A549 (cell line): Measurements from ENCODE around the gene S100B.

ENCODE experiments used
- CTCF ChIP-seq: fragments of >200 bp; sonication (Bioruptor Twin); formaldehyde crosslinking; IDR thresholded peaks from 3 replicates; pipeline ENCODE4 v1.5.1; 2016
- EP300 ChIP-seq, 2 experiments: fragments of >200 bp; sonication (Bioruptor Twin); formaldehyde crosslinking; IDR thresholded peaks; 2 replicates in 1 of 2; 3 replicates in 1 of 2; pipeline ENCODE4 v1.6.1; 2016 to 2017
- MYC ChIP-seq: IDR thresholded peaks from 2 replicates; pipeline ENCODE4 v1.6.1; 2012; ENCODE audit warnings: mild to moderate bottlenecking, inconsistent platforms, low read length, improper control_type of control experiment, borderline replicate concordance
- POLR2A ChIP-seq: IDR thresholded peaks from 2 replicates; pipeline ENCODE4 v1.6.1; 2012; ENCODE audit warnings: mild to moderate bottlenecking, low read length
- RFX5 ChIP-seq: fragments of 450-650 bp; IDR thresholded peaks from 2 replicates; pipeline ENCODE4 v1.7.1; 2014; ENCODE audit warnings: antibody characterized with exemption, mild to moderate bottlenecking, moderate library complexity
- ZFP36 ChIP-seq: fragments of 450-650 bp; IDR thresholded peaks from 2 replicates; pipeline ENCODE4 v1.6.1; 2014; ENCODE audit warnings: borderline replicate concordance; ENCODE audit not compliant: partially characterized antibody
- TF ChIP-seq, protein P1 (sequence below): fragments of 250-450 bp; sonication (Bioruptor Pico); IDR thresholded peaks from 2 replicates; pipeline ENCODE4 v1.5.0; 2021; ENCODE audit warnings: mild to moderate bottlenecking, moderate library complexity, borderline replicate concordance
- TF ChIP-seq, protein P2 (sequence below): IDR thresholded peaks from 2 replicates; pipeline ENCODE4 v1.6.1; 2012; ENCODE audit warnings: low read depth, borderline replicate concordance

DNA sequence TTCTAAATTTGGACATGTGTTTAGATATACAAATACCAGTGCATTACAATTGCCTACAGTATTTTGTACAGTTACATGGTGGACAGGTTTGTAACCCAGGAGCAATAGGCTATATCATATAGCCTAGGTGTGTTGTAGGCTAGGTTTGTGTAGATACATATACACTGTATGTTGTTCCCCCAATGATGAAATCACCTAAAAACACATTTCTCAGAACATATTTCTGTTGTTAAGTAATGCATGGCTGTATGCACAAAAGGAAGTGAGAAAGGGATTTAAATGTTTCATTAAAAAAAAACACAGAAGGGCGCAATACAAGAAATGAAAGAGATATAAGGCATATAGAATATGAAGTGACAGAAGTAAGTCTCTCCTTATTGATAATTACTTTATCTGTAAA is 32.0 kb downstream of the S100B start:
- TF ChIP-seq POLR2A = no peak
- no peak for TF ChIP-seq MYC
- no peak for TF ChIP-seq EP300 (IDR thresholded peaks at IDR 0.05)
- TF ChIP-seq RFX5 = no peak
- TF ChIP-seq ZFP36 = no peak
- TF ChIP-seq, protein P1, sequence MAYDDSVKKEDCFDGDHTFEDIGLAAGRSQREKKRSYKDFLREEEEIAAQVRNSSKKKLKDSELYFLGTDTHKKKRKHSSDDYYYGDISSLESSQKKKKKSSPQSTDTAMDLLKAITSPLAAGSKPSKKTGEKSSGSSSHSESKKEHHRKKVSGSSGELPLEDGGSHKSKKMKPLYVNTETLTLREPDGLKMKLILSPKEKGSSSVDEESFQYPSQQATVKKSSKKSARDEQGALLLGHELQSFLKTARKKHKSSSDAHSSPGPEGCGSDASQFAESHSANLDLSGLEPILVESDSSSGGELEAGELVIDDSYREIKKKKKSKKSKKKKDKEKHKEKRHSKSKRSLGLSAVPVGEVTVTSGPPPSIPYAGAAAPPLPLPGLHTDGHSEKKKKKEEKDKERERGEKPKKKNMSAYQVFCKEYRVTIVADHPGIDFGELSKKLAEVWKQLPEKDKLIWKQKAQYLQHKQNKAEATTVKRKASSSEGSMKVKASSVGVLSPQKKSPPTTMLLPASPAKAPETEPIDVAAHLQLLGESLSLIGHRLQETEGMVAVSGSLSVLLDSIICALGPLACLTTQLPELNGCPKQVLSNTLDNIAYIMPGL (CRISPR knock-in tag) = no peak
- TF ChIP-seq CTCF = no peak
- TF ChIP-seq, protein P2, sequence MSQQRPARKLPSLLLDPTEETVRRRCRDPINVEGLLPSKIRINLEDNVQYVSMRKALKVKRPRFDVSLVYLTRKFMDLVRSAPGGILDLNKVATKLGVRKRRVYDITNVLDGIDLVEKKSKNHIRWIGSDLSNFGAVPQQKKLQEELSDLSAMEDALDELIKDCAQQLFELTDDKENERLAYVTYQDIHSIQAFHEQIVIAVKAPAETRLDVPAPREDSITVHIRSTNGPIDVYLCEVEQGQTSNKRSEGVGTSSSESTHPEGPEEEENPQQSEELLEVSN = no peak
